Left renal cortex interstitium (tissue), 4 donors: Measurements from ENCODE around the gene PI4K2B. TPM values are rescaled to one million over a fixed set of nuclear protein-coding genes. Genes with fewer than 3 reads are reported as not detected.
"Not testable (repeated sequence)": the region's sequence is repeated elsewhere in the genome, so short reads cannot be mapped to it uniquely, and the experiment has no call there.

Experiments used
- DNase-seq, 4 donors: peaks; one replicate each; pipeline ENCODE4 v3.0.0-alpha.2; 2013; ENCODE audit warnings: low read depth in 4 of 4, low spot score in 2 of 4, missing footprints in 1 of 4
- polyA plus RNA-seq, 4 donors: library from polyadenylated mRNA; unstranded; fragments of 120-200 nt; gene quantifications; one replicate each; pipeline ENCODE4 v1.2.1, GENCODE V29; 2013; ENCODE audit not compliant: insufficient read length in 4 of 4

Gene PI4K2B
- polyA plus RNA-seq, 4 donors, result 14.7 to 18.1 (median 16.6) TPM

GRCh38 chr4:25240754-25241210, 6.9 kb downstream of the PI4K2B start:
- not testable (repeated sequence) for DNase-seq

DNA sequence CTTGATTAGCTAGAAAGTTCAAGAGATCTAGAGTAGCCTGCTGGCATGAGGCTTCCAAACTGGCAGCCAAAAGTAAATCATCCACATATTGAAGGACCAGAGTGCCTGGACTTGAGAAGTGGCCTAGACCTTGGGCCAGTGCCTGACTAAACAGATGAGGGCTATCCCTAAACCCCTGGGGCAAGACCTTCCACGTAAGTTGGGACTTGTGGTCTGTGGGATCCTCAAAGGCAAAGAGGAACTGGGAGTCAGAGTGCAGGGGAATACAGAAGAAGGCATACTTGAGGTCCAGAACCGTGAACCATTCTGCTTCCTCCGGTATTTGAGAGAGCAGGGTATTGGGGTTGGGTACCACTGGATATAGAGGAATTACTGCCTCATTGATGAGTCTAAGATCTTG, 8.4 kb downstream of the PI4K2B start:
- not testable (repeated sequence) for DNase-seq

DNA sequence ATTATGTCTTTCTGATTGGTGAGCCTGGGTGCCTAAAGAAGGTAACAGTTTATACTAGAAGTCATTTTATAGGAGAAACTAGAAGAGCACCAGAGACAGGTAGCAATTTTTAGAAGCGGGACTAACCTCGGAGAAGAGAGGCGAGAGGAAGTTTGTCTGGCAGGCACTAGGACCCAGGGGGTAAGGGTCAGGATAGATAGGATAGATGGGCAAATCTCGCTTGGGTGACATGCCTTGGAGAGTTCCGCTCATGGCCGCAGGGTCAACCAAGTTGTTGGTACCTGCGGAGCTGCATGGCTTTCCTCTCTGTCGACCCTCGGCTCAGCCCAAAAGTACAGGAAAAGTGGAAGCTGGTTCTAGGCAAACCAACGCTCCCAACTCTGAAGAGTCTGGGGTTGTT, 11.3 kb downstream of the PI4K2B start:
- no peak for DNase-seq

DNA sequence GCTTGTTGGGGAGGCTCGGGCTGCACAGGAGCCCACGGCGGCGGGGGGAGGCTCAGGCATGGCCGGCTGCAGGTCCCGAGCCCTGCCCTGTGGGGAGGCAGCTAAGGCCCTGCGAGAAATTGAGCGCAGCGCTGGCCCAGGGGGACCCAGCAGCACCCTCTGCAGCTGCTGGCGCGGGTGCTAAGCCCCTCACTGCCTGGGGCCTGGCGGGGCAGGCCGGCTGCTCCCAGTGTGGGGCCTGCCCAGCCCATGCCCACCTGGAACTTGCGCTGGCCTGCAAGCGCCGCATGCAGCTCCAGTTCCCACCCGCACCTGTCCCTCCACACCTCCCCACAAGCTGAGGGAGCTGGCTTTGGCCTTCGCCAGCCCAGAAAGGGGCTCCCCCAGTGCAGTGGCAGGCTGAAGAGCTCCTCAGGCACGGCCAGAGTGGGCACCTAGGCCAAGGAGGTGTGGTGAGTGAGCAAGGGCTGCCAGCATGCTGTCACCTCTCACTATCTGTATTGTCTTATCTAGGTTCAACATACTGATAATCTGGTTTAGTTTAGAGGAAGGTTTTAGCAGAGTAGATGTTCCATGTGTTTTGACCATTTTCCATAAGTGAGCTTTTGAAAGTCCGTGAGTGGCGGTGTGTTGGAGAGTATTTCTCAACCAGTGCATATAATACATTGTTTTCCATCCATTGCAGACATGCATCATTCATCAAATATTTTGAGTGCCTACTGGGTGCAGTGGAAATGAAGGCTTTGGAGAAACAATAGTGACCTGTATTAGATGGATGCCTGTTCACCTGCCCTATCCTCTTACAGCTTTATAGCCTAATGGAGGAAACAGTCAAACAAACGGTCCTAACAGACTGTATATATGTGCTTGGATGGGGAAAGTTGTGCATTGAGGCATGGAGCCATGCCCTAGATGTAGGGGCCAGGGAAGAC, 13.1 kb downstream of the PI4K2B start:
- no peak for DNase-seq

- DNase-seq, result not testable (repeated sequence)
These were observed 15.0 kb downstream of the PI4K2B start for GRCh38 chr4:25248875-25249274.

GRCh38 chr4:25249494-25249893, 15.7 kb downstream of the PI4K2B start:
- DNase-seq, result not testable (repeated sequence)

DNA sequence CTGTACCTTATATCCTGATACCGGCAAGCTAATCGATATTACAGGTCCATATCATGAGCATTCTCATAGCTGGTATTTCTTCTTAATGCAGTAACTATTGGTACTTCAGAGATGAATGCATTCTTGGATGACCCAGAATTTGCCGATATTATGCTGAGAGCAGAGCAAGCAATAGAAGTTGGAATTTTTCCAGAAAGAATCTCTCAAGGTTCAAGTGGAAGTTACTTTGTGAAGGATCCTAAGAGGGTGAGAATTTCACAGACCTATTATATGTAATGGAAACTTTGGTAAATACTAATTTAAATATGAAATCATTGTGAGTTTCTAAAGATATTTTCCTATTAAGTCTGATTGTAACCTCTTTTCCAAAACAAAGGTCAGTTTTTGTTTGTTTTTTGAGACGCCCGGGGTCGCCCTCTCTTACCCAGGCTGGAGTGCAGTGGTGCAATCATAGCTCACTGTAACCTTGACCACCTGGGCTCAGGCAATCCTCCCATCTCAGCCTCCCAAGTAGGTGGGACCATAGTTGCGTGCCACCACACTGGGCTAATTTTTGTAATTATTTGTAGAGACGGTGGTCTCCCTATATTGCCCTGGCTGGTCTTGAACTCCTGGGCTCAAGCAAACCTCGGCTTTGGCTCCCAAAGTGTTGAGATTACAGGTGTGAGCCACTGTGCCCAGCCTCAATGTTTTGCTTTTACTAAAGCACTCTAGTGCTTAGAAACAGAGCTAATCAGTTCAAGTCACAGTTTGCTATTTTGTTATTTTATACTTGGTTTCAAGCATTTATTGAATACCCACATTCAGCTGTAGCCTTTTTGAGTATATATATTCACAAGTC, 18.6 kb downstream of the PI4K2B start:
- no peak for DNase-seq

- no peak for DNase-seq
These were observed 19.2 kb downstream of the PI4K2B start for GRCh38 chr4:25253071-25253445.

DNA sequence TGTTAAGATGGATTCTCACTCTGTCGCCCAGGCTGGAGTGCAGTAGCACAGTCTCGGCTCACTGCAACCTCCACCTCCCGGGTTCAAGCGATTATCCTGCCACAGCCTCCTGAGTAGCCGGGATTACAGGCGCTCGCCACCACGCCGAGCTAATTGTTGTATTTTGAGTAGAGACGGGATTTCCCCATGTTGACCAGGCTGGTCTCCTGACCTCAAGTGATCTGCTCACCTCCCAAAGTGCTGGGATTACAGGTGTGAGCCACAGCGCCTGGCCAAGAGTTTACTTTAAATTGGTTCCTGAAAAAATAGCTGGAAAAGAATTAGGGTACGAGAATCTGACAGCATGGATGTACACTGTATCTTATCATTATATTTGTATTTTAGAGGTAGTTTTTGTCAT, 20.0 kb downstream of the PI4K2B start:
- not testable (repeated sequence) for DNase-seq

DNA sequence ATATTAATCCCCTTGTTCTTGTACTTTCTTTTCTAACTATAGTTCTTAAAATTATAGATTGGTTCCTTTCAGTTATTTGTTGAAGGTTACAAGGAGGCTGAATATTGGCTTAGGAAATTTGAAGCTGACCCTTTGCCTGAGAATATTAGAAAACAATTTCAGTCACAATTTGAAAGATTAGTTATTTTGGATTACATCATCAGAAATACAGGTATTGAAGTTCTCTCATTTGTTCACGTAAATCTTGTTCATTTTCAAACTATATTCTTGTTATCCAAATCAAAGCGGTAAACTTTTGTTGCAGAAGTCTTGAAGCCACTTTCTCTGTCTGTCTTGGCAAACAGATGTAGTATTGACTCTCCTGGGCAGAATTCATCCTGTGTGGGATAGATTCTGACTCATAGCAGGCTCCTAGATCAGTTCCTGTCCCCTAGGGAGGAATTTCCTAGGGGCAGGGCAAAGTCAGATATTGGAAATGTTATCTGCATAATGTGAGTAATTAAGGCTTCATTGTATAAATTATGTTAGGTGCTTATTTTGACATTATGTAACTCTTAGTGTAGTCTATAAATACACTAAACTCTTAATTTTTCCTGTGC, 25.2 kb downstream of the PI4K2B start:
- no peak for DNase-seq

DNA sequence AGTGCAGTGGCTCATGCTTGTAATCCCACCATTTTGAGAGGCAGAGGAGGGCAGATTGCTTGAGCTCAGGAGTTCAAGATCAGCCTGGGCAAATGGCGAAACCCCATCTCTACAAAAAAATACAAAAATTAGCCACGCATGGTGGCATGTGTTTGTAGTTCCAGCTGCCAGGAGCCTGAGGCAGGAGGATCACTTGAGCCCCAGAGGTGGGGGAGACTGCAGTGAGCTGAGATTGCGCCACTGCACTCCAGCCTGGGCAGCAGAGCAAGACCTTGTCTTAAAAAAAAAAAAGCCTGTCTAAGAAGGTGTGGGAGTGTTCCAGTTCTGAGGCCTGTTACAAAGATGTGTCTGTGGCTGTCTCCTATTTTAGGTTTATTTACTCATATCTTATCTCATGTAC, 38.0 kb downstream of the PI4K2B start:
- DNase-seq, result no peak

DNA sequence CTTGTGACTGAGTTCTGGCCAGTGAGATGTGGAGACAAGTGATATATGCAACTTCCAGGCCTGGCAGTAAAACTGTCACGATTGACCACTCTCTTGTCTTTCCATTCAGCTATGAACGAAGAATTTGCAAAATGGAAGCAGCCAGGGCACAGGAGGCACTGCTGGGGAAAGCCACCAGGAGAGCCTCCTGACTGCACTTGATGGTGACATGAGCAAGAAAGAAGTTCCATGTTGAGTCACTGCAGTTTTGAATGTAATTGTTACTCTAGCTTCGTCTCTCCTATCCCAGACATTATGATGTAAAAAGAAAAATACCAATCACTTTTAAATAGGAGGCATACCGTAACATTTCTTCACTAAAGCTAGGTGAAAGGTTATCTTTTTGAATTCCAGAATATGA, 46.4 kb downstream of the PI4K2B start:
- no peak for DNase-seq

- DNase-seq, result no peak
These were observed 50.1 kb downstream of the PI4K2B start for GRCh38 chr4:25283948-25284347.

DNA sequence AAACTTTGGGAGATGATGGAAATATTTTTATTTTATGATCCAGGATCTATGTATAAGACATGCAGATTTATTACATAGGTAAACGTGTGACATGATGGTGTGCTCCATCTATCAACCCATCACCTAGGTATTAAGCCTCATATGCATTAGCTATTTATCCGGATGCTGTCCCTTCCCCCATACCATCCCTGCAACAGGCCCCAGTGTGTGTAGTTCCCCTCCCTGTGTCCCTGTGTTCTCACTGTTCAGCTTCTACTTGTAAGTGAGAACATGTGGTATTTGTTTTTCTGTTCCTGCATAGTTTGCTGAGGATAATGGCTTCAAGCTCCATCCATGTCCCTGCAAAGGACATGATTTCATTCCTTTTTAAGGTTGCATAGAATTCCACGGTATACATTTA, 50.6 kb downstream of the PI4K2B start:
- no peak for DNase-seq

DNA sequence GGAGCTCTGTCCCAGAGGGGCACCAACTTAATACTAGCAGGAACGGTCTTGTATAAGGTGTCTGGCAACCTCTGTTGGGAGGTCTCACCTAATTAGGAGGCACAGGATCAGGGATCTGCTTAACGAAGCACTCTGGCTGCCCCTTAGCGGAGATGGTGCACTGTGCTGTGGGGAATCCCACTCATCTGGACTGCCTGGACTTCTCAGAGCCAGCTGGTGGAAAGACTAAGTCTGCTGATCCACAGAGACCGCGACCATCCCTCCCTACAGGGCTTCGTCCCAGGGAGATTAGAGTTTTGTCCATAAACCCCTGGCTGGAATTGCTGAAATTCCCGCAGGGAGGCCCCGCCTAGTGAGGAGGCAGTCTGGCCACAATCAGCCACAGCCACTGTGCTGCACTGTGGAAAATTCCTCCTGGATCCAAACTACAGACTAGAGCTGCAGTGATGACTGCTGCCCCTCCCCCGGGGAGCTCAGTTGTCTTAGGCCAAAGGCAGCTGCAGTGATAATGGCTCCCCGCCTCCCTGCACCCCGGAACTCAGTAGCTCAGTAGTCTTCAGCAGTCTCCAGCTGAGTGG, 56.7 kb downstream of the PI4K2B start:
- no peak for DNase-seq

- DNase-seq, result no peak
These were observed 57.4 kb downstream of the PI4K2B start for GRCh38 chr4:25291158-25291733.

DNA sequence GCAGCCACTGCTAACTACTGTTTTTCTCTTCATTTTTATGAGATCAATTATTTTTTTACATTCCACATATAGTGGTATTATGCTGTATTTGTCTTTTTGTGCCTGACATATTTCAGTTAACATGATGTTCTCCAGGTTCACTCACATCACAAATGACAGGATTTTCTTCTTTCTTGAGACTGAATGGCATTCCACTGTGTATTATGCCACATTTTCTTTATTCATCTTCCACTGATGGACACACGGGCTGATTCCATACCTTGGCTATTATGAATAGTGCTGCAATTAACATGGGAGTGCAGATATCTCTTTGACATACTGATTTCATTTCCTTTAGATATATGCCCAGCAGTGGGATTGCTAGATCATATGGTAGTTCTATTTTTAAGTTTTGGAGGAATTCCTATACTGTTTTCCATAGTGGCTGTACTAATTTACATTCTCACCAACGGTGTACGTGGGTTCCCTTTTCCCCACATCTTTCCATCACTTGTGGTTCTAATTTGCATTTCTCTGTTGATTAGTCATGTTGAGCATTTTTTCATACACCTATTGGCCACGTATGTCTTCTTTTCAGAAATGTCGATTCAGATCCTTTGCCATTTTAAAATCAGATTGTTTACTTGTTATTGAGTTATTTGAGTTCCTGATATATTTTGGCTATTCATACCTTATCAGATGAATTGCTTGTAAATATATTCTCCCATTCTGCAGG, 63.9 kb downstream of the PI4K2B start:
- no peak for DNase-seq

DNA sequence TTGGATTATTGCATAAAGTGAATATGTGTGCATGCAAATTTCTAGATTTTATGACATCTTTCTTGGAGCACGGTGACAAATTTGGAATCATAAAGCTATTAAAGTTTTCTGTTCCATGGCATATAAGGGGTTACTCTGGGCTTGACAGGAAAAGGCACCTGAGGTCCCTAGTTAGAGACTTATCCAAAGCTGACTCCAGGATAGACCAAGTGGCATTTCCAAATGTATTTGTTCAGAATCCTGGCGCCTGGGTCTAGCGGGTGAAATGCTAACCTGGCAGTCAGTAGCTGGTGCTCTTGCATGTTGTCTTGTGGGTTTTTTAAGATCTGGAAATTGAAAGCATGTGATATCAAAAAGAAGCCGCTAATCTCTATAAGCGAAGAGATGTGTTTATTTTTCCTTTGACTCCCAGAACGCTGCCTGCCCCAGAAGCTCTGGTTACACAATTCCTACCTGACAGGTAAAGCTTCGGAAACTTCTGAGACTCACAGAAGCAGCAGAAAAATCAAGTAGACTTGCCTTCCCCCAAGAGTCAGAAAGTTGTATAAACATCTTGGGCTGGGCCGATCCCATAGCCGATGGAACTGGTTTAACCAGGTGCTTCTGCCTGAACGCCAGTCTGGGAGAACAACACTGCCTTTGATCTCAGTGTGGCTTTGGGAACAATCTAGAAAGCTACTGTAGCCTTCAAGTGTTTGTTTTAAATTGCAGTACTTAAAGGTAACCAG, 65.8 kb downstream of the PI4K2B start:
- no peak for DNase-seq

DNA sequence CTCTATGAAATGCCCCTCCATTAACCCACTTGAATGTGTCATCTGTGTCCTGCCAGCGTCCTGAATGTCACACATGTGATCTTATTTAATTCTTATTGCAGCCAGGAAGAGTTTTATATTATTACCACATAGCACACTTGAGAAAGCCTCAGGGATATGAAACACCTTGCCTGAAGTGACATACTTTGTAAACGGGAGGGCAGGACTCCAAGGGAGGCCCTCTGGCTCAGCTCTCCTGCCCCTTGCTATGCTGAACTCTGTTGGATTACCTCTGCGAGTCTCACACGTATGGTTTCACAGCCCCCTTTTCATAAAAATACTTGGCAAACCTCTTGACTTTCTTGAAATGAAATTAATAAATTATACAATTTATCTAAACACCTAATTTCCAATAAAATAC, 67.6 kb downstream of the PI4K2B start:
- no peak for DNase-seq
